Astrocyte of the hippocampus (primary cell): Measurements from ENCODE around the gene ANGPT4.
A peak's percentile ranks its signal among the peaks of the same experiment; 100 is the strongest.
"Not testable (repeated sequence)": the region's sequence is repeated elsewhere in the genome, so short reads cannot be mapped to it uniquely, and the experiment has no call there.

ENCODE experiments used
- DNase-seq: peaks from one replicate; pipeline ENCODE4 v3.0.0; 2011; ENCODE audit warnings: low read depth, low spot score

Gene ANGPT4

GRCh38 chr20:875115-875514, 41.0 kb downstream of the ANGPT4 start:
- no peak for DNase-seq

GRCh38 chr20:873875-874607, 42.1 kb downstream of the ANGPT4 start:
- no peak for DNase-seq

- DNase-seq: no peak
Measured at GRCh38 chr20:872855-873520, 43.1 kb downstream of the ANGPT4 start.

GRCh38 chr20:871948-872347, 44.2 kb downstream of the ANGPT4 start:
- DNase-seq: no peak

GRCh38 chr20:871436-871835, 44.7 kb downstream of the ANGPT4 start:
- DNase-seq: no peak

GRCh38 chr20:870758-871157, 45.4 kb downstream of the ANGPT4 start:
- DNase-seq: no peak

- no peak for DNase-seq
Measured at GRCh38 chr20:869606-870005, 46.5 kb downstream of the ANGPT4 start.

- DNase-seq: no peak
Measured at GRCh38 chr20:868279-868678, 47.9 kb downstream of the ANGPT4 start.

- DNase-seq: no peak
Measured at GRCh38 chr20:865440-865839, 50.7 kb downstream of the ANGPT4 start.

GRCh38 chr20:860891-861290, 55.2 kb downstream of the ANGPT4 start:
- DNase-seq: no peak

GRCh38 chr20:859751-860231, 56.3 kb downstream of the ANGPT4 start:
- DNase-seq: no peak

- DNase-seq: no peak
Measured at GRCh38 chr20:858011-858410, 58.1 kb downstream of the ANGPT4 start.

- peak; percentile 96 for DNase-seq
Measured at GRCh38 chr20:856361-856775, 59.8 kb downstream of the ANGPT4 start.

- DNase-seq: peak; percentile 46
Measured at GRCh38 chr20:855466-856360, 60.4 kb downstream of the ANGPT4 start.

GRCh38 chr20:854601-855000, 61.5 kb downstream of the ANGPT4 start:
- DNase-seq: no peak

- no peak for DNase-seq
Measured at GRCh38 chr20:853406-853996, 62.6 kb downstream of the ANGPT4 start.

GRCh38 chr20:848731-849130, 67.4 kb downstream of the ANGPT4 start:
- not testable (repeated sequence) for DNase-seq

- no peak for DNase-seq
Measured at GRCh38 chr20:848193-848592, 67.9 kb downstream of the ANGPT4 start.

- no peak for DNase-seq
Measured at GRCh38 chr20:846894-847278, 69.2 kb downstream of the ANGPT4 start.

GRCh38 chr20:845941-846893, 69.9 kb downstream of the ANGPT4 start:
- no peak for DNase-seq
